ENCODE results near the gene ASCL4. TPM values are rescaled to one million over a fixed set of nuclear protein-coding genes. Genes with fewer than 3 reads are reported as not detected.

ASCL4 gene
- total and polyA plus RNA-seq, 9 of the 15 experiments (the other 6 are each of a cell fraction or from before 2014, with no cell fraction given): not detected

GRCh38 chr12:107764626-107765025, 9.9 kb upstream of the ASCL4 start:
- no peak for FAIRE-seq
- WGBS (ENCODE audit: insufficient coverage, low coverage, missing lambda C conversion rate): 0% methylated on average over 4 of the region's 4 CpGs
- Histone ChIP-seq H3K27me3 (ENCODE audit: control insufficient read depth in 2 of 2, insufficient read depth in 2 of 2, low read length in 2 of 2) (peaks cover 3 to 11% of the 10 kb centered on the region in 2 experiments; a peak in 2 of 5 replicates), H3K4me2 (ENCODE audit: insufficient read depth, low read length) (no peak overlapping the region), H2AFZ (ENCODE audit: low read depth, low read length) (no peak overlapping the region), H3K36me3 (ENCODE audit: control insufficient read depth, insufficient read depth, low read length) (no peaks in the 10 kb centered on the region), H3K27ac (ENCODE audit: extremely low read depth, low read depth, low read length) (no peak overlapping the region), H3K9ac (ENCODE audit: insufficient read depth in 1 of 2, low read depth in 2 of 2, low read length in 2 of 2) (no peak overlapping the region), H3K9me3 (replicated peaks; ENCODE audit: control insufficient read depth, insufficient read depth, low read depth, low read length) (no peaks in the 10 kb centered on the region), H4K20me1 (replicated peaks; ENCODE audit: control insufficient read depth, insufficient read depth, low read length) (no peaks in the 10 kb centered on the region), H3K79me2 (ENCODE audit: control insufficient read depth, insufficient read depth, low read length) (peaks cover 11% of the 10 kb centered on the region), H3K9me1 (ENCODE audit: control insufficient read depth, insufficient read depth, low read length) (no peaks in the 10 kb centered on the region), H3K4me1 (replicated peaks in 1 of 2; ENCODE audit: control insufficient read depth in 2 of 2, insufficient read depth in 2 of 2, low read length in 2 of 2) (peaks cover 3 to 4% of the 10 kb centered on the region in 2 experiments; a peak in 2 of 5 replicates), H3K4me3 (no peak overlapping the region)
- intact Hi-C loops (cut with micrococcal nuclease) (loop anchor here (5.0 kb wide), 1 partner anchor 77 kb away; the partner anchor contains the start of gene PWP1), in situ Hi-C loops (cut with MboI) (no loop called here)
- ATAC-seq: no peak
- ChIA-PET CTCF (ENCODE audit: low intra/inter-chr PET ratio) (no interaction called here), POLR2A (interaction anchor here (0.9 kb wide), 1 partner anchor 8 kb away, joined by 3 read pairs; no protein-coding TSS in a partner anchor)
- peak; percentile 86 for TF ChIP-seq PRDM10 (IDR thresholded peaks at IDR 0.05; ENCODE audit: partially characterized antibody)
- no peak for TF ChIP-seq RBM15 (IDR thresholded peaks at IDR 0.05; ENCODE audit: insufficient read depth, low read length)
- TF ChIP-seq KDM1A (IDR thresholded peaks at IDR 0.05): no peak
- TF ChIP-seq ATF4 (CRISPR knock-in tag; IDR thresholded peaks at IDR 0.05): no peak
- DNase-seq (ENCODE audit: extremely low read depth in 1 of 4, low spot score in 3 of 4): no peak
- BruUV-seq (replicated peaks): no TSS peak

All from K562 (cell line).